Caco-2 (cell line): ENCODE measurements around the gene MEF2C. TPM values are rescaled to one million over a fixed set of nuclear protein-coding genes. Genes with fewer than 3 reads are reported as not detected.

Experiments used
- BruUV-seq: library from RNA; stranded (reverse); fragments of 400-500 nt; replicated peaks from 2 replicates; lab custom pipeline; 2021; lab: Mats Ljungman, UMichigan
- CTCF ChIA-PET: fragments of 300-600 bp; sonication (Branson Sonifier 250); formaldehyde crosslinking; loops from one replicate; lab custom pipeline; 2022; ENCODE audit warnings: antibody characterized with exemption; lab: Charles Lee
- POLR2A ChIA-PET: fragments of 300-600 bp; sonication (Branson Sonifier 250); formaldehyde crosslinking; loops from one replicate; lab custom pipeline; 2022; ENCODE audit warnings: antibody characterized with exemption; lab: Charles Lee
- DNase-seq, 2 experiments: peaks; one replicate each; pipeline versions ENCODE4 v3.0.0 to v3.0.0-alpha.2; 2020 to 2022
- H3K27me3 ChIP-seq: replicated peaks from 2 replicates; pipeline ENCODE4 v1.6.0; 2011; ENCODE audit warnings: low read length; ENCODE audit not compliant: control insufficient read depth, insufficient read depth
- H3K36me3 ChIP-seq: 2 replicates; pipeline ENCODE4 v1.5.1; 2011; ENCODE audit warnings: low read length; ENCODE audit not compliant: control insufficient read depth, insufficient read depth
- H3K4me1 ChIP-seq: fragments of 250-450 bp; sonication (Bioruptor Pico); 2 replicates; pipeline ENCODE4 v1.5.1; 2020; ENCODE audit warnings: mild to moderate bottlenecking
- H3K4me3 ChIP-seq: 2 replicates; pipeline ENCODE4 v1.5.1; 2011; ENCODE audit warnings: low read depth, mild to moderate bottlenecking, control low read depth, low read length
- H3K9me3 ChIP-seq: fragments of 250-450 bp; sonication (Bioruptor Pico); 2 replicates; pipeline ENCODE4 v1.5.1; 2020; ENCODE audit warnings: mild to moderate bottlenecking, moderate library complexity
- H3K27ac Mint-ChIP-seq: one replicate; pipeline ENCODE4 v1.8.0; 2022; ENCODE audit warnings: mixed read lengths; ENCODE audit not compliant: unreplicated experiment
- H3K27me3 Mint-ChIP-seq: one replicate; pipeline ENCODE4 v1.8.0; 2022; ENCODE audit warnings: mixed read lengths; ENCODE audit not compliant: insufficient read depth, unreplicated experiment
- H3K36me3 Mint-ChIP-seq: one replicate; pipeline ENCODE4 v1.8.0; 2022; ENCODE audit warnings: mild to moderate bottlenecking, mixed read lengths; ENCODE audit not compliant: insufficient read depth, unreplicated experiment
- H3K4me1 Mint-ChIP-seq: one replicate; pipeline ENCODE4 v1.8.0; 2022; ENCODE audit warnings: low read depth, mixed read lengths; ENCODE audit not compliant: unreplicated experiment
- H3K4me3 Mint-ChIP-seq: one replicate; pipeline ENCODE4 v1.8.0; 2022; ENCODE audit warnings: mild to moderate bottlenecking, moderate library complexity, mixed read lengths; ENCODE audit not compliant: unreplicated experiment
- H3K9me3 Mint-ChIP-seq: one replicate; pipeline ENCODE4 v1.8.0; 2022; ENCODE audit warnings: mixed read lengths; ENCODE audit not compliant: unreplicated experiment
- intact Hi-C: fragments of 100-400 bp; cut with micrococcal nuclease; formaldehyde crosslinking; loops from one replicate; pipeline ENCODE4 v1.10.0; 2022; ENCODE audit not compliant: unreplicated experiment
- total RNA-seq: library from RNA; stranded (reverse); gene quantifications from 2 replicates; pipeline ENCODE4 v1.2.3, GENCODE V29; 2022
- TF ChIP-seq, protein P1 (sequence below), 2 experiments: fragments of 200-600 bp in 1 of 2; IDR thresholded peaks; 1 replicate in 1 of 2; 2 replicates in 1 of 2; pipeline versions ENCODE4 v1.5.1 to v1.8.0; 2011 to 2022; ENCODE audit warnings: antibody characterized with exemption in 1 of 2, control low read depth in 1 of 2, inconsistent platforms in 1 of 2, low read depth in 1 of 2, low read length in 1 of 2, mild to moderate bottlenecking in 1 of 2, moderate library complexity in 1 of 2; ENCODE audit not compliant: insufficient read depth in 1 of 2, severe bottlenecking in 1 of 2, unreplicated experiment in 1 of 2

The MEF2C gene
- total RNA-seq, 1 experiment from 2014 or later: 1.5 TPM

DNA sequence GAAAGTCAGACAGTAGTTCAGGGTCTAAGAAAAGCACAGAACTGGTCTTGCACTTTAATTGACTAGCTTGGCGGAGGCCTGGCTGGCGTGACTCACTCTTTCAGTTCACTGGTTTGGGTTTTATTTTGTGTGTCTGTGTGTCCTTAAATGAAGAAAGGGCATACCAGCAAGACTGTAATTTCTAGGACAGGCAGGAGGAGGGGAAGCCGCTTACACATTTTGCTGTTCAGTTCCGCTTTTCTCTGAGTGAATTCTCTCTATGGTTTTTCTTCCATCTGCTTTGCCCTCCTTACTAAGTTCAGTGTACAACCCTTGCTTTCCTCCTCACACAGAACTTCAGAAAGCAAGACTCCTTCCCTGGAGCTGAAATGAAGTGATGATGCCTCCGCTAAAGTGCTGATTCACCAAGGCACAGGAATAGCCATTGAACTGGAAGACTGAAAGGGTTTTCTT lies 150.8 kb downstream of the MEF2C start:
- Mint-ChIP-seq H3K4me1 (no peaks in the 10 kb centered on the region), H3K27ac (no peak overlapping the region), H3K27me3 (no peaks in the 10 kb centered on the region), H3K4me3 (no peak overlapping the region), H3K9me3 (no peaks in the 10 kb centered on the region), H3K36me3 (no peaks in the 10 kb centered on the region)
- BruUV-seq: no TSS peak
- H3K4me1 ChIP-seq: no peaks in the 10 kb centered on the region
- H3K27me3 ChIP-seq: no peaks in the 10 kb centered on the region
- CTCF ChIA-PET: interaction anchor here (0.9 kb wide), 1 partner anchor 8 kb away, joined by 4 read pairs; no protein-coding TSS in a partner anchor
- no peak for DNase-seq
- POLR2A ChIA-PET: no interaction called here
- intact Hi-C loops: no loop called here
- TF ChIP-seq, protein P1, sequence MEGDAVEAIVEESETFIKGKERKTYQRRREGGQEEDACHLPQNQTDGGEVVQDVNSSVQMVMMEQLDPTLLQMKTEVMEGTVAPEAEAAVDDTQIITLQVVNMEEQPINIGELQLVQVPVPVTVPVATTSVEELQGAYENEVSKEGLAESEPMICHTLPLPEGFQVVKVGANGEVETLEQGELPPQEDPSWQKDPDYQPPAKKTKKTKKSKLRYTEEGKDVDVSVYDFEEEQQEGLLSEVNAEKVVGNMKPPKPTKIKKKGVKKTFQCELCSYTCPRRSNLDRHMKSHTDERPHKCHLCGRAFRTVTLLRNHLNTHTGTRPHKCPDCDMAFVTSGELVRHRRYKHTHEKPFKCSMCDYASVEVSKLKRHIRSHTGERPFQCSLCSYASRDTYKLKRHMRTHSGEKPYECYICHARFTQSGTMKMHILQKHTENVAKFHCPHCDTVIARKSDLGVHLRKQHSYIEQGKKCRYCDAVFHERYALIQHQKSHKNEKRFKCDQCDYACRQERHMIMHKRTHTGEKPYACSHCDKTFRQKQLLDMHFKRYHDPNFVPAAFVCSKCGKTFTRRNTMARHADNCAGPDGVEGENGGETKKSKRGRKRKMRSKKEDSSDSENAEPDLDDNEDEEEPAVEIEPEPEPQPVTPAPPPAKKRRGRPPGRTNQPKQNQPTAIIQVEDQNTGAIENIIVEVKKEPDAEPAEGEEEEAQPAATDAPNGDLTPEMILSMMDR (IDR thresholded peaks at IDR 0.05; ENCODE audit: insufficient read depth in 1 of 2, low read depth in 1 of 2, low read length in 1 of 2, severe bottlenecking in 1 of 2, unreplicated experiment in 1 of 2): no peak
- H3K9me3 ChIP-seq: no peaks in the 10 kb centered on the region
- no peak overlapping the region for H3K4me3 ChIP-seq
- no peaks in the 10 kb centered on the region for H3K36me3 ChIP-seq

DNA sequence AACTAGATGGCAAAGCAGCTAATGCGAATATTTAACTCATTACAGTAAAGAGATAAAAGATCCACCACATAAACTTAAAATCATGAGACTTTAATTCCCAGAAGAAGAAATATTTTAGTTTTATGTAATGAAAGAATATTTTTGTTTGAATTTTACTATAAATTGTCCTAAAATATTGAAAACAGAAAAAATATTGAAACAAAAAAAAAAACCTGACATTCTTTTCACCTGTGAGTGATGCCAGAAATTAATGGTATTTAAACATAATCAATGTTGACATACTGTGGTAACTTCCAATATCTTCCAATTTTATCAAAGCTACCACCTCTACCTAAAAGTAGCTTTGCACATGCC lies 153.2 kb downstream of the MEF2C start:
- intact Hi-C loops: loop anchor here (1.0 to 10.0 kb wide), 6 partner anchors 355 to 1704 kb away; no protein-coding TSS in a partner anchor

DNA sequence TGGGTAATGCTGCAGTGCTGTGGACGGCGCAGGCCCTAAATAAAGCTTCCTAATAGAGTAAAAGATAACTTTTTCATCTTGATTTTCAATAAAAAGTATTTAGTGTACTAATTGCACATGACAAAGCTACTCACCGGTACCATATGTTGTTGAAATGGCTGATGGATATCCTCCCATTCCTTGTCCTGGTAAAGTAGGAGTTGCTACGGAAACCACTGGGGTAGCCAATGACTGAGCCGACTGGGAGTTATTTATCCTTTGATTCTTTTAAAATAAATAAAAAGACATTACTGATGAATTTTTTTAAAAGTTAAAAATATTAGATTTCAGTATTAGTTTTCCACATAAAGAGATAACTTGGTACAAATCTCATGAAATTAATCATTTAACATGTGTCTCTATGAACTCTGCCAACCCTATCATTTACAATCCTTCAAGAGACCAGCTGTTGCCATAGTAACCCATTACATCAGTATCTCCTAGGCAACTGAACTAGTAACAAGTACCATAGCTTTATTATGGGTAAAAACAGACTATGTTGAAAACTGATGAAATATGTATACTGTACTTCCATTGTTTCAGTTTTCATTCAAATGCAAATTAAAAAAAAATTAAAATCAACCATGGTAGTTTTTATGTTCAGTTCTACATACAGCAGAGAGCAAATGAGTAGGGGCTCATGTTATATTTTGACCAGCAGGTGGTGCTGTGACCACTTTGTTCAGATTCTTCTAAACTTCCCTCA lies 153.7 kb downstream of the MEF2C start:
- Mint-ChIP-seq H3K9me3 (no peaks in the 10 kb centered on the region), H3K4me3 (no peak overlapping the region), H3K27ac (no peak overlapping the region), H3K4me1 (no peaks in the 10 kb centered on the region), H3K36me3 (no peaks in the 10 kb centered on the region), H3K27me3 (peaks cover 3% of the 10 kb centered on the region)
- ChIA-PET POLR2A (no interaction called here), CTCF (interaction anchor here (0.6 to 1.3 kb wide), 5 partner anchors 91 to 948 kb away, joined by 3 read pairs; no protein-coding TSS in a partner anchor)
- H3K36me3 ChIP-seq: no peaks in the 10 kb centered on the region
- H3K4me1 ChIP-seq: no peaks in the 10 kb centered on the region
- intact Hi-C loops: loop anchor here (1.0 to 10.0 kb wide), 6 partner anchors 356 to 1705 kb away; no protein-coding TSS in a partner anchor
- no TSS peak for BruUV-seq
- no peaks in the 10 kb centered on the region for H3K9me3 ChIP-seq
- TF ChIP-seq, protein P1 (IDR thresholded peaks at IDR 0.05; ENCODE audit: insufficient read depth in 1 of 2, low read depth in 1 of 2, low read length in 1 of 2, severe bottlenecking in 1 of 2, unreplicated experiment in 1 of 2): peak; percentile 69 to 73
- H3K27me3 ChIP-seq: no peaks in the 10 kb centered on the region
- H3K4me3 ChIP-seq: no peak overlapping the region
- DNase-seq: peak; percentile 58 to 68

More for the DNA sequence above, 153.2 kb downstream of the MEF2C start:
- Mint-ChIP-seq H3K27me3 (peaks cover 3% of the 10 kb centered on the region), H3K4me3 (no peak overlapping the region), H3K4me1 (no peaks in the 10 kb centered on the region), H3K9me3 (no peaks in the 10 kb centered on the region), H3K27ac (no peak overlapping the region), H3K36me3 (no peaks in the 10 kb centered on the region)
- H3K27me3 ChIP-seq: no peaks in the 10 kb centered on the region
- ChIA-PET POLR2A (no interaction called here), CTCF (interaction anchor here (0.6 to 1.3 kb wide), 4 partner anchors 90 to 949 kb away, joined by 3 read pairs; no protein-coding TSS in a partner anchor)
- no peak overlapping the region for H3K4me3 ChIP-seq
- H3K9me3 ChIP-seq: no peaks in the 10 kb centered on the region
- TF ChIP-seq, protein P1 (IDR thresholded peaks at IDR 0.05; ENCODE audit: insufficient read depth in 1 of 2, low read depth in 1 of 2, low read length in 1 of 2, severe bottlenecking in 1 of 2, unreplicated experiment in 1 of 2): no peak
- no peaks in the 10 kb centered on the region for H3K4me1 ChIP-seq
- DNase-seq: no peak
- no TSS peak for BruUV-seq
- no peaks in the 10 kb centered on the region for H3K36me3 ChIP-seq
